ENCODE data around the gene FAM240A. TPM values are rescaled to one million over a fixed set of nuclear protein-coding genes. Genes with fewer than 3 reads are reported as not detected.

FAM240A gene
- total and polyA plus RNA-seq, 2 donors (not counting 1 experiment from before 2014, with no cell fraction given): not detected

- Mint-ChIP-seq H3K4me3 (no peak overlapping the region), H3K27me3 (peaks cover 20% of the 10 kb centered on the region), H3K4me1 (no peaks in the 10 kb centered on the region), H3K9me3 (ENCODE audit: insufficient read depth) (peaks cover 11% of the 10 kb centered on the region), H3K27ac (no peak overlapping the region)
- Histone ChIP-seq H3K9me3 (ENCODE audit: control extremely low read depth in 1 of 3, control insufficient read depth in 2 of 3, insufficient read depth in 1 of 3, low read length in 2 of 3) (peaks cover 0 to 9% (median 7%) of the 10 kb centered on the region in 3 donors), H3K27me3 (replicated peaks in 1 of 4; ENCODE audit: control extremely low read depth in 1 of 4, control insufficient read depth in 3 of 4, insufficient read depth in 4 of 4, low read length in 3 of 4) (peaks cover 0 to 3% (median 0%) of the 10 kb centered on the region in 4 experiments), H3K27ac (ENCODE audit: low read length in 2 of 2) (no peak overlapping the region), H2AFZ (ENCODE audit: insufficient read depth, low read depth, low read length, poor library complexity, severe bottlenecking) (no peak overlapping the region), H4K20me1 (ENCODE audit: control insufficient read depth, insufficient read depth, low read length, poor library complexity, severe bottlenecking) (no peaks in the 10 kb centered on the region), H3K36me3 (replicated peaks in 1 of 2; ENCODE audit: control extremely low read depth in 1 of 2, control insufficient read depth in 1 of 2, extremely low read depth in 1 of 2, insufficient read depth in 2 of 2, low read length in 1 of 2) (no peaks in the 10 kb centered on the region), H3K4me2 (replicated peaks; ENCODE audit: low read depth, low read length, poor library complexity, severe bottlenecking) (no peak overlapping the region), H3K79me2 (ENCODE audit: control insufficient read depth, insufficient read depth, low read length) (no peaks in the 10 kb centered on the region), H3K4me3 (ENCODE audit: control extremely low read depth in 1 of 5, extremely low read depth in 1 of 5, insufficient read depth in 1 of 5, low read depth in 2 of 5, low read length in 4 of 5) (no peak overlapping the region), H3K9ac (ENCODE audit: low read length) (no peak overlapping the region), H3K4me1 (ENCODE audit: control insufficient read depth in 2 of 2, insufficient read depth in 2 of 2, low read length in 2 of 2) (no peaks in the 10 kb centered on the region)
- intact Hi-C loops (cut with micrococcal nuclease): no loop called here
- no peak for DNase-seq
- POLR2A ChIA-PET: no interaction called here
- TF ChIP-seq CTCF (IDR thresholded peaks at IDR 0.05) (no peak), EZH2 (IDR thresholded peaks at IDR 0.05; ENCODE audit: borderline replicate concordance, insufficient read depth, low read depth, low read length, poor library complexity, severe bottlenecking) (no peak)
- CTCF ChIA-PET: interaction anchor here (1.0 to 3.4 kb wide), 3 partner anchors 10 to 151 kb away, joined by 4 to 14 read pairs (median 7); no protein-coding TSS in a partner anchor
- no peak for ATAC-seq (ENCODE audit: low read depth)
Observed at GRCh38 chr3:46639221-46639620, 26.9 kb downstream of the FAM240A start.

- Mint-ChIP-seq H3K4me1 (no peaks in the 10 kb centered on the region), H3K27ac (no peak overlapping the region), H3K4me3 (no peak overlapping the region), H3K27me3 (peaks cover 23% of the 10 kb centered on the region), H3K9me3 (ENCODE audit: insufficient read depth) (peaks cover 11% of the 10 kb centered on the region)
- DNase-seq (no peak), ATAC-seq (ENCODE audit: low read depth) (no peak)
- no peak overlapping the region for H3K4me3 ChIP-seq (ENCODE audit: control extremely low read depth in 1 of 5, extremely low read depth in 1 of 5, insufficient read depth in 1 of 5, low read depth in 2 of 5, low read length in 4 of 5)
- peaks cover 0 to 9% (median 7%) of the 10 kb centered on the region in 3 donors for H3K9me3 ChIP-seq (ENCODE audit: control extremely low read depth in 1 of 3, control insufficient read depth in 2 of 3, insufficient read depth in 1 of 3, low read length in 2 of 3)
- no peaks in the 10 kb centered on the region for H4K20me1 ChIP-seq (ENCODE audit: control insufficient read depth, insufficient read depth, low read length, poor library complexity, severe bottlenecking)
- no peak overlapping the region for H3K27ac ChIP-seq (ENCODE audit: low read length in 2 of 2)
- H3K27me3 ChIP-seq (replicated peaks in 1 of 4; ENCODE audit: control extremely low read depth in 1 of 4, control insufficient read depth in 3 of 4, insufficient read depth in 4 of 4, low read length in 3 of 4): peaks cover 0 to 3% (median 1%) of the 10 kb centered on the region in 4 experiments
- CTCF ChIA-PET: interaction anchor here (3.4 kb wide), 1 partner anchor 11 kb away, joined by 14 read pairs; no protein-coding TSS in a partner anchor
- H3K9ac ChIP-seq (ENCODE audit: low read length): no peak overlapping the region
- intact Hi-C loops (cut with micrococcal nuclease): no loop called here
- no peak overlapping the region for H3K4me2 ChIP-seq (replicated peaks; ENCODE audit: low read depth, low read length, poor library complexity, severe bottlenecking)
- H3K4me1 ChIP-seq (ENCODE audit: control insufficient read depth in 2 of 2, insufficient read depth in 2 of 2, low read length in 2 of 2): no peaks in the 10 kb centered on the region
- 85% methylated on average over 2 of the region's 3 CpGs for WGBS (ENCODE audit: insufficient coverage)
- H2AFZ ChIP-seq (ENCODE audit: insufficient read depth, low read depth, low read length, poor library complexity, severe bottlenecking): no peak overlapping the region
- TF ChIP-seq CTCF (IDR thresholded peaks at IDR 0.05): no peak
- no peak for TF ChIP-seq EZH2 (IDR thresholded peaks at IDR 0.05; ENCODE audit: borderline replicate concordance, insufficient read depth, low read depth, low read length, poor library complexity, severe bottlenecking)
- H3K79me2 ChIP-seq (ENCODE audit: control insufficient read depth, insufficient read depth, low read length): no peaks in the 10 kb centered on the region
- POLR2A ChIA-PET: no interaction called here
- H3K36me3 ChIP-seq (replicated peaks in 1 of 2; ENCODE audit: control extremely low read depth in 1 of 2, control insufficient read depth in 1 of 2, extremely low read depth in 1 of 2, insufficient read depth in 2 of 2, low read length in 1 of 2): no peaks in the 10 kb centered on the region
Observed at GRCh38 chr3:46640927-46641326, 28.6 kb downstream of the FAM240A start.

Measured in B cell (primary cell).